Skin of body (tissue), 2 donors: ENCODE data around the gene NPAS2. TPM values are rescaled to one million over a fixed set of nuclear protein-coding genes. Genes with fewer than 3 reads are reported as not detected.

ENCODE experiments used
- DNase-seq: peaks from one replicate; lab custom pipeline; 2025; lab: John Stamatoyannopoulos, UW
- total RNA-seq: library from RNA; depleted of rRNA; stranded (reverse); fragments of >200 nt; gene quantifications from one replicate; pipeline ENCODE4 v1.2.3, GENCODE V29; 2014

Gene NPAS2
- total RNA-seq, 1 donor from 2014 or later = 6.3 TPM

GRCh38 chr2:100965596-100965995 is 145.7 kb downstream of the NPAS2 start:
- DNase-seq = no peak

- DNase-seq = no peak
Observed at GRCh38 chr2:100967716-100968115, 147.8 kb downstream of the NPAS2 start.

- DNase-seq = no peak
Observed at GRCh38 chr2:100968146-100969145, 148.5 kb downstream of the NPAS2 start.

GRCh38 chr2:100969998-100970397 is 150.1 kb downstream of the NPAS2 start:
- DNase-seq = no peak

GRCh38 chr2:100971221-100971620 is 151.3 kb downstream of the NPAS2 start:
- DNase-seq = no peak

GRCh38 chr2:100972452-100972851 is 152.5 kb downstream of the NPAS2 start:
- DNase-seq = peak; percentile 13

GRCh38 chr2:100974712-100975520 is 155.0 kb downstream of the NPAS2 start:
- no peak for DNase-seq

- no peak for DNase-seq
Observed at GRCh38 chr2:100975521-100975785, 155.5 kb downstream of the NPAS2 start.

GRCh38 chr2:100976061-100976460 is 156.1 kb downstream of the NPAS2 start:
- no peak for DNase-seq

- no peak for DNase-seq
Observed at GRCh38 chr2:100976645-100977391, 156.9 kb downstream of the NPAS2 start.

- no peak for DNase-seq
Observed at GRCh38 chr2:100977511-100977910, 157.6 kb downstream of the NPAS2 start.

GRCh38 chr2:100978582-100979191 is 158.7 kb downstream of the NPAS2 start:
- no peak for DNase-seq

- DNase-seq = no peak
Observed at GRCh38 chr2:100980046-100980445, 160.1 kb downstream of the NPAS2 start.

- DNase-seq = no peak
Observed at GRCh38 chr2:100981011-100981410, 161.1 kb downstream of the NPAS2 start.

GRCh38 chr2:100982431-100982861 is 162.5 kb downstream of the NPAS2 start:
- no peak for DNase-seq

GRCh38 chr2:100983201-100983600 is 163.3 kb downstream of the NPAS2 start:
- no peak for DNase-seq

- no peak for DNase-seq
Observed at GRCh38 chr2:100983684-100984310, 163.9 kb downstream of the NPAS2 start.

- DNase-seq = peak; percentile 24
Observed at GRCh38 chr2:100984892-100985307, 165.0 kb downstream of the NPAS2 start.

GRCh38 chr2:100986157-100986556 is 166.2 kb downstream of the NPAS2 start:
- no peak for DNase-seq

GRCh38 chr2:100987536-100987935 is 167.6 kb downstream of the NPAS2 start:
- no peak for DNase-seq

- no peak for DNase-seq
Observed at GRCh38 chr2:100987974-100988373, 168.0 kb downstream of the NPAS2 start.
